ENCODE results near the gene CST4.

GRCh38 chr20:23671479-23671878 is 17.4 kb downstream of the CST4 start:
- TF ChIP-seq, protein P1, sequence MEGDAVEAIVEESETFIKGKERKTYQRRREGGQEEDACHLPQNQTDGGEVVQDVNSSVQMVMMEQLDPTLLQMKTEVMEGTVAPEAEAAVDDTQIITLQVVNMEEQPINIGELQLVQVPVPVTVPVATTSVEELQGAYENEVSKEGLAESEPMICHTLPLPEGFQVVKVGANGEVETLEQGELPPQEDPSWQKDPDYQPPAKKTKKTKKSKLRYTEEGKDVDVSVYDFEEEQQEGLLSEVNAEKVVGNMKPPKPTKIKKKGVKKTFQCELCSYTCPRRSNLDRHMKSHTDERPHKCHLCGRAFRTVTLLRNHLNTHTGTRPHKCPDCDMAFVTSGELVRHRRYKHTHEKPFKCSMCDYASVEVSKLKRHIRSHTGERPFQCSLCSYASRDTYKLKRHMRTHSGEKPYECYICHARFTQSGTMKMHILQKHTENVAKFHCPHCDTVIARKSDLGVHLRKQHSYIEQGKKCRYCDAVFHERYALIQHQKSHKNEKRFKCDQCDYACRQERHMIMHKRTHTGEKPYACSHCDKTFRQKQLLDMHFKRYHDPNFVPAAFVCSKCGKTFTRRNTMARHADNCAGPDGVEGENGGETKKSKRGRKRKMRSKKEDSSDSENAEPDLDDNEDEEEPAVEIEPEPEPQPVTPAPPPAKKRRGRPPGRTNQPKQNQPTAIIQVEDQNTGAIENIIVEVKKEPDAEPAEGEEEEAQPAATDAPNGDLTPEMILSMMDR (IDR thresholded peaks at IDR 0.05) = no peak
- no peak for TF ChIP-seq ZFX (IDR thresholded peaks at IDR 0.05; ENCODE audit: borderline replicate concordance)

All from 22Rv1 (cell line).